AG10803 (cell line): ENCODE measurements around the gene MAST3.

Experiments
- DNase-seq: peaks from one replicate; pipeline ENCODE4 v3.0.0; 2010; ENCODE audit warnings: low read depth
- H3K4me3 ChIP-seq: 2 replicates; pipeline ENCODE4 v1.5.1; 2011; ENCODE audit warnings: mild to moderate bottlenecking, low read length, control low read depth
- TF ChIP-seq, protein P1 (sequence below): conservative IDR thresholded peaks from 2 replicates; pipeline ENCODE4 v1.5.1; 2011; ENCODE audit warnings: mild to moderate bottlenecking, low read length, control low read depth, inconsistent platforms

The MAST3 gene

GRCh38 chr19:18196511-18196845 lies 98.9 kb downstream of the MAST3 start:
- TF ChIP-seq, protein P1, sequence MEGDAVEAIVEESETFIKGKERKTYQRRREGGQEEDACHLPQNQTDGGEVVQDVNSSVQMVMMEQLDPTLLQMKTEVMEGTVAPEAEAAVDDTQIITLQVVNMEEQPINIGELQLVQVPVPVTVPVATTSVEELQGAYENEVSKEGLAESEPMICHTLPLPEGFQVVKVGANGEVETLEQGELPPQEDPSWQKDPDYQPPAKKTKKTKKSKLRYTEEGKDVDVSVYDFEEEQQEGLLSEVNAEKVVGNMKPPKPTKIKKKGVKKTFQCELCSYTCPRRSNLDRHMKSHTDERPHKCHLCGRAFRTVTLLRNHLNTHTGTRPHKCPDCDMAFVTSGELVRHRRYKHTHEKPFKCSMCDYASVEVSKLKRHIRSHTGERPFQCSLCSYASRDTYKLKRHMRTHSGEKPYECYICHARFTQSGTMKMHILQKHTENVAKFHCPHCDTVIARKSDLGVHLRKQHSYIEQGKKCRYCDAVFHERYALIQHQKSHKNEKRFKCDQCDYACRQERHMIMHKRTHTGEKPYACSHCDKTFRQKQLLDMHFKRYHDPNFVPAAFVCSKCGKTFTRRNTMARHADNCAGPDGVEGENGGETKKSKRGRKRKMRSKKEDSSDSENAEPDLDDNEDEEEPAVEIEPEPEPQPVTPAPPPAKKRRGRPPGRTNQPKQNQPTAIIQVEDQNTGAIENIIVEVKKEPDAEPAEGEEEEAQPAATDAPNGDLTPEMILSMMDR: no peak
- DNase-seq: no peak

GRCh38 chr19:18197306-18197705 lies 99.7 kb downstream of the MAST3 start:
- H3K4me3 ChIP-seq: no peak overlapping the region
- TF ChIP-seq, protein P1: no peak
- no peak for DNase-seq

More at GRCh38 chr19:18196511-18196845, 98.9 kb downstream of the MAST3 start:
- H3K4me3 ChIP-seq: no peak overlapping the region

- H3K4me3 ChIP-seq: no peak overlapping the region
- TF ChIP-seq, protein P1: no peak
- no peak for DNase-seq
These were observed 100.4 kb downstream of the MAST3 start for GRCh38 chr19:18197941-18198340.

DNA sequence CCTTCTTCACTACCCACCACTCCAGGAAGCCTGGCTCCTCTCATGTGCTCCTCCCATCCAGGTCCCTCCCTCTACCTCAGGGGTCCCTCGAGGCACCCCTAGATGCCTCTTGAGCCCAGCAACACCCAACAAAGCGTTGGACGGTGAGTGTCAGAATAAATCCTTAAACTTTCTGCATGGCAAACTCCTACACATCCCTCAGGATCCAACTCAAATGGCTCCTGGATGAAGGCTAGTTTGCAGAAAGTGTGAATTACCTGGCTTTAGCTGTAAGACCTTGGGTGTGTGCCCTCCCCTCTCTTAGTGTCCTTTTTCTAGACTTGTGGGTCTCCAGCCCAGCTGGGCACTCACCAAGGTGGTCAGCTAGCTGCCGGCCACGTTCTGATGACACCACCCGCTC lies 100.8 kb downstream of the MAST3 start:
- H3K4me3 ChIP-seq: no peak overlapping the region
- no peak for DNase-seq
- TF ChIP-seq, protein P1: no peak
